CD4-positive, alpha-beta T cell treated with Interleukin-17A for 4 hours (primary cell): Measurements from ENCODE around the gene PPP1R15B.
A peak's percentile ranks its signal among the peaks of the same experiment; 100 is the strongest.

Experiments used
- DNase-seq: peaks from one replicate; pipeline ENCODE4 v3.0.0-alpha.2; 2020; ENCODE audit warnings: mixed read lengths

Gene PPP1R15B

DNA sequence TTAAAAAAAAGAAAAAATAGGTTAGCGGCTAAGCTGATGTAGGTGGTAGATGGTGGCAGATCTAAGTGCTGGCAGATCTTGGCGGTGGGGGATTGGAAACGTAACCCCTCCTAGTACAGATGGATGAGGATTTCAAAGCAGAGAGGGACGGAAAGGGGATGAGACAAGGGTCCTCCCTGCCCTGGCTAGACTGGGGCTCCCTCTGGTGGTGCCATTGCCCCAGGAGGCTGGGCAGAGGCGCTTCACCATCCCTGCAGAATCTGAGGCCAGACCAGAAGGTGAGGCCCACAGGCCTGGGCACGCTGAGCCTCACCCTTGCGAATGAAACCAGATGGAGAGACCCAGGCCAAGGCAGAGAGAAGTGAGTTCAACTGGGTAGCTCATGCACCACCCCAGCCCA lies 44.9 kb downstream of the PPP1R15B start:
- DNase-seq: no peak

- peak; percentile 80 for DNase-seq
Measured at GRCh38 chr1:204363335-204364114, 48.1 kb downstream of the PPP1R15B start.

GRCh38 chr1:204362984-204363334 lies 48.7 kb downstream of the PPP1R15B start:
- DNase-seq: no peak

DNA sequence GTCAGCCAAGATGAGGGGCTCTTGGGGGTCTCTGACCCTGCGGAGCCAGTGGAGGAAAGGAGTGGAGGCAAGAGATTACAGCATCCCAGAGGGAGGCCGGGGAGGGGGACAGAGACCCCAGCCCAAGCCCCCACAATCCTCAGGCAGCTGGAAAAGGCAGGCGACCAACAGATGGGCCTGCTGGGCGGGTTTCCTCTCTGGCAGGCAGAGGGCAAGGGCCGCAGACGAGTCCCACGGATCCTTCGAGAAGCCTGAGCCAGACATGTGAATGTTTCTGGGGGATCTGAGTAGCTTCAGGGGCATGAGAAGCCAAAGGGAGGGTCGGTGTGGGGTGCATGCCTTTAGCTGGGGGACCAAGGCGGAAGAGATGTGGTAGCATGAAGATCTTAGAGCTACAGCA lies 49.8 kb downstream of the PPP1R15B start:
- no peak for DNase-seq

DNA sequence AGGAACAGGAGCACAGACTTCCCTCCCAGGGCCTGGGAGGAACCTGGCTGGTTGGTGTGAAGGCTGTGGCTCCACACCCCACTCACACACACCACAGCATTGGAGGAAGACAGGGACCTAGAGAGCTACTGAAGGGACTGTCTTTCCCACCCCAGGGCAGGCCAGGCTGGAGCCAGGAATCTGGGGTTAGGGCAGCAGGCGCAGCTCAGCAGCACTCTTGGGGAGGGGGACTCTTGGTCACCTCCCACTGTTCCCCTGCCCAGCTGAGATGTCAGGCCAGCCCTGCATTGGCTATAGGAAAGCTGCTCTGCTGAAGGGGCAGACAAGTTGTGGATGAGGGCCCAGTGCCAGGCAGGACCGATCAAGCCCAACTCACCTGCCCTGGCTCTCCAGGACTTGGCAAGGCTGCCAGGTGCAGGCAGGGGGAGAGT lies 50.3 kb downstream of the PPP1R15B start:
- no peak for DNase-seq

- no peak for DNase-seq
Measured at GRCh38 chr1:204360314-204360713, 51.3 kb downstream of the PPP1R15B start.

DNA sequence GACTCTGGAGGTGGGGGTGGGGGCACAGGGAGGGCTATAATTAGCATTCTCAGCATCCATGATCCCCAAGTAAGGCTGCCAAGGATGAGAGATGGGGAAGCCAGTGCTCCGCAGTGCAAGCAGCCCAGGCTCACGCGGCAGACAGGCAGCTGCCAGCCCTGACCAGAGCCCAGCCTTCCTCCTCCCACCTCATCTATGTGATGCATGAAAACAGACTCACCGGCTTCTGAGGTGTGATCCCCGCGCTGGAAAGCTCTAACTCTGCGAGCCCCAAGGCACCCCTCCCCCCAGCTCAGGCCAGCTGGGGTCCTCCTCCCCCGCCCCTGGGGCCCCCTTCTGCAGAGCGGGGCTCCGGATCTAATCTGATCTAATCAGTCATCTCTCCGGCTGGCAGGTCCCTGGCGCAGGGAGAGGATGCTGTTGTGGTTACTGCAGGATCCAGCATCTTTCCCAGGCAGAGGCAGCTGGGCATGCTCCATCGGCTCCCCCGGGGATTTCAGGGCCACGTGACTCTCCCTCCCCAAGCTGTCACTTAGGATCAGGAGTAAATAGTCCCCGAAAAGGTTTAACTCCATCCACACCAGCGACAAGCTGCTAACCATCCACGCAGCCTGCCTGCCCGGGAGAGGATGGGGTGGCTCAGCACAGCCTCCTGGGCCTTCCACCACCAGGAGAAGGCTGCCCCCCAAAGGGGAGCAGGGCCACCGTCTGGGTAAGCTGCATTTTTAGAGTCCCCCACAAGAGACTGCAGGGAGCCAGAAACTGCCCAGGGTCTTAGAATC lies 52.0 kb downstream of the PPP1R15B start, which contains the start of gene PLEKHA6:
Gene PLEKHA6, minus strand, starts transcription at position 456 of the 782 bp plus-strand sequence. CDS start 86,202 bp downstream, outside the sequence.
- DNase-seq: no peak

DNA sequence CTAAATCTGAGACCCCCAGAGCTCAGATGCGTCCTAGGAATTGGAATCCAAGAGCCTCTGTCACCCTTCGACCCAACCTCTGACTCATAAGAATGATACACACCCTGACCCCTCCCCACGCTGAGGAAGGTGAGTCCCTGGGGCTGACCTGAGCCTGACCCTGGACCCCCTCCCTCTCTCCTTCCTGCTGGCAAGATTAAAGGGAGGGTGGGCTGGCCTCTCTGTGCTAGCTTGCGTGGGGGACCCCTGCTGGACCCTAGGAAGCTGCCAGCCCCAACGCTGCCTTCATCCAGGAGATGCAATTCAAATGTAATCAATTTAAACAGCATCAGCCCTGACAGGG lies 52.5 kb downstream of the PPP1R15B start:
- DNase-seq: no peak

DNA sequence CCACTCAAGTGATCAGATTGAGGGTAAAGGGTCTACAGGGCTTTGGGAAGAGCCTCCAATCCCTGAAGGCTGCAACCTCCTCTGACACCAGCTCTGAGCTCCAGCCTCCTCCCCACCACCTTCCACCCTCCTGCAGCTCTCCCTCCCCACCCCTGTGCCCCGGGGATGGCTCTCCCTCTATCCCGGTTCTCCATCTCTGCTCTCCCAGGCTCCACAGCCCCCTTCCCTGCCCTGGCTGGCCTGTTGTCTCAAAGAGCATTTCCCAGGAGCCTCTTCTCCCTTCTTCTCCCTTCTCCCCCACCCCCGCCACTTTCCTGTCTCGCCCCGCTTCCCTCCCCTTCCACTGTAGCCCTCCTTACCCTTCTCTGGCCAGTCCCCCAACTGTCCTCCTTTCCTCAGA lies 53.0 kb downstream of the PPP1R15B start:
- no peak for DNase-seq

GRCh38 chr1:204357551-204358490 lies 53.8 kb downstream of the PPP1R15B start:
- no peak for DNase-seq

DNA sequence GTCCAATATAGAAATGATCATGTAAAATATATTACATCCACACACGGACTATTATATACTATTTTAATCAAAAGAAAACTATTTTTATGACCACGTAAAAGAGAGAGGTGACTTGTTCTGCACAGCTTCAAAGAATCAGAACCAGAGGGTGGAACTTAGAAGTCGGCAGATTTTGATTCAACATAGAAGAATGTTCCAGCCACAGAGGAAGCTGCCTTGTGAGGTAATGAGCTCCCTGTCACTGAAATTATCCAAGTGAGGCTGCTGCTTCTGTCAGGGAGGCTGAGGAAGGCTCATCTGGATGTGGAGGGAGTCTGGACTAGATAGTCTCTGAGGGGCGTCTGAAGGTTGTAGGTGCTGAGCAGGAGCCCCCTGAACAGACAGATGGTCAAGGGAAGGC lies 54.6 kb downstream of the PPP1R15B start:
- no peak for DNase-seq

DNA sequence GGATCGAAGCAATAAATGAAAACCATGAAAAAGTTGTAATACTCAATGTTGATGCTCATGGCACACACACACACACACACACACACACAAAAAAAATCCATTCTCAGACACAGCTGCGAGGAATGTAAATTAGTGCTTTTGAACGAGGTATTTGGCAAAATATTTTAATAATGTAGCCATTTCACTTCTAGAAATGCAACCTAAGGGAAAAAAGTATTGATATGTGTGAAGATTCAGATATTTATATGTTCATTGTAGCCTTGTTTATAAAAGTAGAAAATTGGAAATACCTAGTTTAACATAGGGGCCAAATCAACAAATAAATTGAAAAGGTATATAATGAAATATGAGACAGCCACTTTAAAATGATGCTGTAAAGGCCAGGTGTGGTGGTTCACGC lies 55.7 kb downstream of the PPP1R15B start:
- no peak for DNase-seq

DNA sequence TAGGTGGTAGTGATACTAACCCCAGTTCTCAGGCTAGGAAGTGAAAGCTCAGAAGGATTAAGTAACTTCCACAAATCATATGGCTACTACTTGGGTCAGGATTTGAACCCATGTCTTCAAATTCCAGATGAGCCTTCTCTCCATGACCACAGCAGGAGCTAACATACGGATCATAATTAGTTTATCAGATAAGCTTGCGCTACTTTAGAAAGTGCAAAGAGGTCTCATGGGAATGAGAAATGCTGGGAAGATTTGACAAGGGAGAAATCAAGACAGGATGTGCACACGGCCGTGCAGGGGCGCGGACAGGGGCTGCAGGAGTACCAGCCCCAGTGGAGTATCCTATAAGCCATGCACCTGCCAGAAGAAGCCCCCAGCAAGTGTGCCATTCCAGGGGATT lies 57.0 kb downstream of the PPP1R15B start:
- no peak for DNase-seq
